Esophagus mucosa (tissue), 1 donor: ENCODE measurements around the gene FAM209A. TPM values are rescaled to one million over a fixed set of nuclear protein-coding genes. Genes with fewer than 3 reads are reported as not detected.
"Not testable (repeated sequence)": the region's sequence is repeated elsewhere in the genome, so short reads cannot be mapped to it uniquely, and the experiment has no call there.

Experiments
- ATAC-seq: fragments of 200-7000 bp; cut with Tn5 transposase; one replicate; pipeline ENCODE4 v1.9.1; 2020
- total RNA-seq: library from RNA; stranded (reverse); gene quantifications from one replicate; pipeline ENCODE4 v1.2.4, GENCODE V29; 2023
- donor health status: DM: yes; HTN: yes; CAD: no.

FAM209A gene, protein sequence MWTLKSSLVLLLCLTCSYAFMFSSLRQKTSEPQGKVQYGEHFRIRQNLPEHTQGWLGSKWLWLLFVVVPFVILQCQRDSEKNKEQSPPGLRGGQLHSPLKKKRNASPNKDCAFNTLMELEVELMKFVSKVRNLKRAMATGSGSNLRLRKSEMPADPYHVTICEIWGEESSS
- not detected for total RNA-seq

DNA sequence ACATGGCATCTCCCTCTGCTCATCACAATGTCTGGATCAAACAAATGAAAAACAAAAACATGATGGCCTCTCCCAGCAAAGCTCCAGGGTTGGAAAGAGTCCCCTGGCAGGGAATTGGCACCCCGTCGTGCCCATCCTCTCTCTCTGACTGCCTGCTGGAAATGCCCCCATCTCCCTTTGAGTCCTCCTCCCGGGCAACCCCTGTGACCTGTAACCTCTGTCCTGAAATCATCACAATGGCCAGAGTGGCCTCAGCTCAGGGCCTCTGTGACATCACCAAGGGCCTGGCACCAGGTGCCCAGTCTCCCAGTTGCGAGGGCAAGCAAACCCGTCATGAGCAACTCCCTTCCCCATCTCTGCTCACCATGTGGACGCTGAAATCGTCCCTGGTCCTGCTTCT, at the start of gene FAM209A:
FAM209A (plus strand) TSS at position 301 of the 400 bp plus-strand sequence; CDS start at position 366, 65 bp downstream.
- ATAC-seq, result not testable (repeated sequence)

DNA sequence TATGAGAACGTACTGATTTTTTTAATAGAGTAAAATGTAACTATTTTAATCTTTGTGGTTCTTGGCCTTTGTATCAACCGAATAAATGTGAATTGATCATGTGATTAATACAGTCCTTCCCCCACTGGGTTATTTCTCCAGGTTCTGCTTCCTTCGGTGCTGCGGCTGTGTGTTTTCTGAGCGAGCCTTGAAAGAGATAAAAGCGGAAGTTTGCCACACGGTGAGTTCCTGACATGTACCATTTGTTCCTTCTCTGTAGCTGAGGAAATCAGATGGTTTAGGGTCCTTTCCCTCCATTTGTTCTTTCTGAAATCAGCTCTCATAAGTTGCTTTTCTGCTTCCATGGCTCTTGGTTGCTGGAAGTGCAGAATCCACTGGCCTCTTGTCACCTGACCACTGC, 40.6 kb upstream of the FAM209A start:
- ATAC-seq, result no peak

DNA sequence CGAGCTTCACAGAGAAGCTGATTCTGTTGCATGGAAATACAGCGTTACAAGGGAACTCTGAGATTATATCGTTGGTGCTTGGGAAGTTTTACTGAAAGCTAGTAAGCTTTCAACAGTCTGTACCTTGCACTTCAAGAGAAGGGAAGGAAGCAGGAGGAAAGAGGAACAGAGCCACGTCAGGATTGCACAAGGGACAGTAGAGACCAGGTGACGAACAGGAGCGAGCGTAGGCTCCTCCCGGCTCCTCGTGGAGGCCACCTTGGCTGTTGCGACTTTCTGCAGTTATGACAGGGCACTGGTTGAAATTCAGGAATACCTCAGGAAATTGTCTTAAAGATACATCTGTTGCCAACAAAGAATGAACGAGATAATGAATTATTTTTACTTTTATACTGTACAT, 37.3 kb upstream of the FAM209A start:
- ATAC-seq, result no peak

GRCh38 chr20:56488566-56488965, 36.0 kb upstream of the FAM209A start:
- ATAC-seq, result no peak

- no peak for ATAC-seq
Measured at GRCh38 chr20:56501116-56501515, 23.4 kb upstream of the FAM209A start.

GRCh38 chr20:56503916-56504315, 20.6 kb upstream of the FAM209A start:
- ATAC-seq, result no peak

- ATAC-seq, result no peak
Measured at GRCh38 chr20:56504373-56505005, 20.1 kb upstream of the FAM209A start.

DNA sequence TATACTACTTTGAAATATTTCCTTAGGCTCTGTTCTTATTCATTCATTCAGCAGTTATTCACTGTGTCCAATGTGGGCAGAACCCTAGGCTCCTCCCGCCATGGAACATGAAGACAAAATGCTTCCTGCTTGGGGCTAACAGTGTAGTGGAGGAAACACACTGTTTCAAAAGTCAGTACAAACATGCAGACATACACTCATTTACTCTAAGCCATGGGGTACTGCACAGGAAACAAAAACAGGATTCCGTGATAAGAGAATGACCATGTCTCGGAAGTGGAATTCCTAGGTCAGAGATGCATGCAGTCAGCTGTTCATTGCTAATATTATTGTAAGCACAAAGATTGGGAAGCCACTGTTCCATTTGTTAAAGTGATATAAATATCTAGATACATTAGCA, 18.4 kb upstream of the FAM209A start:
- ATAC-seq, result no peak

DNA sequence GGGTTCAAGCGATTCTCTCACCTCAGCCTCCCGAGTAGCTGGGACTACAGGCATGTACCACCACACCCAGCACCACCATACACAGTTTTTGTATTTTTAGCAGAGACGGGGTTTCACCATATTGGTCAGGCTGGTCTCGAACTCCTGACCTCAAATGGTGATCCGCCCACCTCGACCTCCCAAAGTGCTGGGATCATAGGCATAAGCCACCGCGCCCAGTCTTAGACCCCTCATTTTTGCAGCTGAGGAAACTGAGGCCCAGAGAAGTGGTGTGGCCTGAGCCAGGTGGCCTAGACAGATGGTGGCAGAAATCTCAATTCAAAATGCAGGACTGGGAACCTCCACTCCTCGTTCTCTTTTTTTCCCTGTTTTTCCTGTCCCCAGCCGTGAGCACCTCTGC, 12.6 kb upstream of the FAM209A start:
- no peak for ATAC-seq

- no peak for ATAC-seq
Measured at GRCh38 chr20:56513161-56514150, 11.1 kb upstream of the FAM209A start.

- no peak for ATAC-seq
Measured at GRCh38 chr20:56516631-56517030, 7.9 kb upstream of the FAM209A start.

DNA sequence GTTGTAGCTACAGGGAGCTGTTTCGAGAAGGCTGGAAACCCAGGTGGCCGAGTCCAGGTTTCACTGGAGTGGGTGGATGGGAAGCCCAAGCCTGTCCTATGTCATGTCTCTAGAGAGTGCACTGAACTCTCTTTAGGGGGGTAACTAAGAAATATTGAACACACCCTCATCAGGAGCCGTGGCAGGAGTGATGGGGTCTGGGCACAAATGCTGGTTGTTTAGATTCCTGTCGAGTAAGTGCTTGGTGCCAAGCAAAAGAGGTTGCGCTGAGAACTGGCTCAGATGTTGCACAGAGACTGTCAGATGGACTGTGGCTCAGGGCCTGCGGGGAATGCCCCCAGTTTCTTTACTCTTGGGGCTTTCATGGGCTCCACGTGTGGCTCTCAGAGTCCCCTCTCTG, 7.3 kb upstream of the FAM209A start:
- ATAC-seq, result no peak

GRCh38 chr20:56517641-56518040, 6.9 kb upstream of the FAM209A start:
- no peak for ATAC-seq

GRCh38 chr20:56518126-56518525, 6.4 kb upstream of the FAM209A start:
- ATAC-seq, result no peak

DNA sequence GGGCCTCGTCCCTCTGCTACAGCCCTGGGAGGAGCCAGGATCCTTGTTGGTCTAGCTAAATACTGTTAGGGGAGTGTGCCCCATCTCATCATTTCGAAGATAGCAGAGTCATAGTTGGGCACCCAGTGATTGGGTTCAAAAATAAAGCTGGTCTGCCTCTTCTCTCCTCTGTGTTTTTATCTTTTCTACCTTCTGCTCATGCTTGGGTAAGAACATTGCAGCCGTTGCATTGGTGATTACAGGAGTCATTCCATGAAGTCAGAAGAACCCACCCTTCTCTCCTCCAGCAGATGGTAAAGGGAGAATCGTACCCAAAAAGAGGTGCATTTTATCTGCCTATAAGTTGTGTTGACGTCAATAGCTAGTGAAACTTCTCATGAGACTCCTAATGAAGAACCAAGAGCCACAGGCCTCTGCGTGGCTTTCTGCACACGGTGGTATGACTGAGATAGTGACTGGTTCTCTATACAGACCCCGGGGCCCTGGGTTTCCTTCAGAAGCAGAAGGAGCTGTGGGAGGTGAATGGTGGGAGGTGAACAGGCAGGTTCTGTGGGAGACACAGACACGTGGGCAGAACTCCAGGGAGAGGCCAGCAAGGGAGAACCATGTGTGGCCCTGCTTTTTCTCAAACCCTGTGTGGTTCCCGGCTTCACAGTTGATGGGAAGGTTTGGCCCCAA, 5.7 kb upstream of the FAM209A start:
- ATAC-seq, result no peak

DNA sequence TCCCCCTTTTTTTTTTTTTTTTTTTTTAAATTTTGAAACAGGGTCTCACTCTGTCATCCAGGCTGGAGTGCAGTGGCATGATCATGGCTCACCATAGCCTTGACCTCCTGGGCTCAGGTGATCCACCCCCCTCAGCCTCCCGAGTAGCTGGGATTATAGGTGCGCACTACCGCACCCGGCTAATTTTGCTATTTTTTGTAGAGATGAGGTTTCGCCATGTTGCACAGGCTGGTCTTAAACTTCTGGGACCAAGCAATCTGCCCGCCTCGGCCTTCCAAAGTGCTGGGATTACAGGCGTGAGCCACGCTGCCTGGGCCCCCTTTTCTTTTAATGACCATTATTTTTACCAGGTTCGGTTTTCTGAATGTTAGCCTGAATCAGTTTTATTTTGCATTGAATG, 5.0 kb upstream of the FAM209A start:
- ATAC-seq, result no peak

- no peak for ATAC-seq
Measured at GRCh38 chr20:56520180-56520579, 4.4 kb upstream of the FAM209A start.

DNA sequence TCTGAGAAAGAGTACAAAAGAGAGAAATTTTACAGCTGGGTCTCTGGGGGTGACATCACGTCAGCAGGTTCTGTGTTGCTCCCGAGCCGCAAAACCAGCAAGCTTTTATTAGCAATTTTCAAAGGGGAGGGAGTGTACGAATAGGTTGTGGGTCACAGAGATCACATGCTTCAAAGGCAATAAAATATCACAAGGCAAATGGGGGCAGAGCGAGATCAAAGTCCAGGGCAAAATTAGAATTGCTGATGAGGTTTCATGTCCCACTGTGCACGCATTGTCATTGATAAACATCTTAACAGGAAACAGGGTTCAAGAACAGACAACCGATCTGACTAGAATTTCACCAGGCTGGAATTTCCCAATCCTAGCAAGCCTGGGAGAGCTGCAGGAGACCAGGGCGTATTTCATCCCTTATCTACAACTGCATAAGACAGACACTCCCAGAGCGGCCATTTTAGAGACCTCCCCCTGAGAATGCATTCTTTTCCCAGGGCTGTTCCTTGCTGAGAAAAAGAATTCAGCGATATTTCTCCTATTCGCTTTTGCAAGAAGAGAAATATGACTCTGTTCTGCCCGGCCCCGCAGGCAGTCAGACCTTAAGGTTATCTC, 3.7 kb upstream of the FAM209A start:
- ATAC-seq, result not testable (repeated sequence)

- ATAC-seq, result no peak
Measured at GRCh38 chr20:56522311-56522710, 2.2 kb upstream of the FAM209A start.

DNA sequence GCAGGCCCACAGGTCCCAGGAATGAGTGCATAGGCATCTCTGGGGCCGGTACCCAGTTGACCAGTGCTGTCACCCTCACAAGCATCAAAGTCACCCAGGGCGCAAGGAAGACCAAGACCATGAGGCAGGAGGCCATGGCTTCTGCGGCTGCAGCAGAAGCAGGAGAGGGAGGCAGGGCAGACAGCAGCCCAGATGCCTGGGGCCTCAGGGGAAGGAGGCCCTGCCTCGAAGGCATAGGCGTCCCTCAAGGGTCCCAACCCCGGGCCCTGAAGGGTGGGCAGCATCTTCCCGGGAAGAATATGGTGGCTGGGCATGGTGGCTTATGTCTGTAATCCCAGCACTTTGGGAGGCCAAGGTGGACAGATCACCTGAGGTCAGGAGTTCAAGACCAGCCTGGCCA, 3.0 kb downstream of the FAM209A start:
- no peak for ATAC-seq

DNA sequence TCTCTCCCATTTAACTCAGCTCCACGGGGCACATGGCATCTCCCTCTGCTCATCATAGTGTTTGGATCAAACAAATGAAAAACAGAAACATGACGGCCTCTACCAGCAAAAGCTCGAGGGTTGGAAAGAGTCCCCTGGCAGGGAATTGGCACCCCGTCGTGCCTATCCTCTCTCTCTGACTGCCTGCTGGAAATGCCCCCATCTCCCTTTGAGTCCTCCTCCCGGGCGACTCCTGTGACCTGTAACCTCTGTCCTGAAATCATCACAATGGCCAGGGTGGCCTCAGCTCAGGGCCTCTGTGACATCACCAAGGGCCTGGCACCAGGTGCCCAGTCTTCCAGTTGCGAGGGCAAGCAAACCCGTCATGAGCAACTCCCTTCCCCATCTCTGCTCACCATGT, 8.4 kb downstream of the FAM209A start, which contains the start of gene FAM209B:
FAM209B (plus strand) TSS at position 301 of the 400 bp plus-strand sequence; CDS start at position 397, 96 bp downstream.
- ATAC-seq, result not testable (repeated sequence)

GRCh38 chr20:56537997-56538396, 13.5 kb downstream of the FAM209A start:
- ATAC-seq, result no peak
